ENCODE data around the gene GNAT2.

Gene GNAT2

DNA sequence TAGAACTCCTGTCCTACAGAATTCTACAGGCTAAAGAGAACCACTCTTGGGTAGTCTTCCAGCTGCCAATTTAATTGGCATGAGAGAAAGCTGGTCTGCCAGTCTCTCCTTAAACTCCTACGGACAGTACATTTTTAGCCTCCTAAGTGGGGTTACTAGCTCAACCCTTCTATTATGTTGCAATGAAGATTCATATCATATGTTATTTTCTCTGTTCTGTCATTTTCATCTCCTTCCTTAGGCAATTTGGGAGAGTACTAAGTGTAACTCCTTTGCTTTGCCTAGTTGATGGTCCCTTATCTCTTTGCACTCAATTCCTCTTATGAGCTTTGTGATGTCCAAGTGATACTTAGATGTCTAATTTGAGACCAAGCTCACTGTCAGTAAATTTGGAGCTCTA, 14.0 kb downstream of the GNAT2 start:
- Histone ChIP-seq H3K27me3 (ENCODE audit: insufficient read depth, low read length) (no peaks in the 10 kb centered on the region), H3K4me2 (ENCODE audit: low read length) (no peak overlapping the region), H3K36me3 (ENCODE audit: insufficient read depth, low read length) (no peaks in the 10 kb centered on the region), H3F3A (ENCODE audit: insufficient read depth, low read length) (no peaks in the 10 kb centered on the region), H4K20me1 (ENCODE audit: insufficient read depth, low read length) (no peaks in the 10 kb centered on the region), H3K9me3 (ENCODE audit: low read length) (no peaks in the 10 kb centered on the region), H3K9me2 (ENCODE audit: low read depth, low read length) (no peaks in the 10 kb centered on the region), H2AFZ (ENCODE audit: low read length) (no peak overlapping the region), H3K4me1 (ENCODE audit: insufficient read depth, low read length, severe bottlenecking) (no peaks in the 10 kb centered on the region), H3K79me2 (ENCODE audit: insufficient read depth, low read length) (no peaks in the 10 kb centered on the region), H3K27ac (ENCODE audit: low read depth, low read length, poor library complexity, severe bottlenecking) (no peak overlapping the region), H3K4me3 (ENCODE audit: low read depth, low read length, poor library complexity, severe bottlenecking) (no peak overlapping the region), H3K9ac (ENCODE audit: low read length) (no peak overlapping the region)
- TF ChIP-seq, protein P1, sequence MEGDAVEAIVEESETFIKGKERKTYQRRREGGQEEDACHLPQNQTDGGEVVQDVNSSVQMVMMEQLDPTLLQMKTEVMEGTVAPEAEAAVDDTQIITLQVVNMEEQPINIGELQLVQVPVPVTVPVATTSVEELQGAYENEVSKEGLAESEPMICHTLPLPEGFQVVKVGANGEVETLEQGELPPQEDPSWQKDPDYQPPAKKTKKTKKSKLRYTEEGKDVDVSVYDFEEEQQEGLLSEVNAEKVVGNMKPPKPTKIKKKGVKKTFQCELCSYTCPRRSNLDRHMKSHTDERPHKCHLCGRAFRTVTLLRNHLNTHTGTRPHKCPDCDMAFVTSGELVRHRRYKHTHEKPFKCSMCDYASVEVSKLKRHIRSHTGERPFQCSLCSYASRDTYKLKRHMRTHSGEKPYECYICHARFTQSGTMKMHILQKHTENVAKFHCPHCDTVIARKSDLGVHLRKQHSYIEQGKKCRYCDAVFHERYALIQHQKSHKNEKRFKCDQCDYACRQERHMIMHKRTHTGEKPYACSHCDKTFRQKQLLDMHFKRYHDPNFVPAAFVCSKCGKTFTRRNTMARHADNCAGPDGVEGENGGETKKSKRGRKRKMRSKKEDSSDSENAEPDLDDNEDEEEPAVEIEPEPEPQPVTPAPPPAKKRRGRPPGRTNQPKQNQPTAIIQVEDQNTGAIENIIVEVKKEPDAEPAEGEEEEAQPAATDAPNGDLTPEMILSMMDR (IDR thresholded peaks at IDR 0.05; ENCODE audit: low read length), result no peak
- TF ChIP-seq EZH2 (IDR thresholded peaks at IDR 0.05; ENCODE audit: borderline replicate concordance, low read length), result no peak

DNA sequence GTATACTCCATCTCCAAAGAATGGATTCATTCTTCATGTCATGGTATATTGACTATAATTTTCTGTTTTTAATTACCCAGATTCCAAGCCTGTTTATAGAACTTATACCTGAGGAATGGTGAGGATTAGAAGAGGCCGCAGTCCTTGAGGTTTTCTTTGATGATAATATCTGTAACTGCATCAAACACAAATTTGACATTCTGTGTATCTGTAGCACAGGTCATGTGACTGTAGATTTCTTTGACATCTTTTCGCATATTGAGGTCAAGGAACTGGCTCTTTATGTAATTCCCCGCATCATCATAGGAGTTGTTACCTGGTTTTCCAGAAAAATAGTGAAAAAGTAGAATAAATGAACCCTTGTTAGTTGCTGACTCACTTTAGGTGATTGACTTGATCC, 16.2 kb downstream of the GNAT2 start:
- Histone ChIP-seq H3K36me3 (ENCODE audit: insufficient read depth, low read length) (no peaks in the 10 kb centered on the region), H3K9me3 (ENCODE audit: low read length) (no peaks in the 10 kb centered on the region), H3K4me3 (ENCODE audit: low read depth, low read length, poor library complexity, severe bottlenecking) (no peak overlapping the region), H4K20me1 (ENCODE audit: insufficient read depth, low read length) (no peaks in the 10 kb centered on the region), H3F3A (ENCODE audit: insufficient read depth, low read length) (no peaks in the 10 kb centered on the region), H3K4me1 (ENCODE audit: insufficient read depth, low read length, severe bottlenecking) (no peaks in the 10 kb centered on the region), H3K4me2 (ENCODE audit: low read length) (no peak overlapping the region), H2AFZ (ENCODE audit: low read length) (no peak overlapping the region), H3K27ac (ENCODE audit: low read depth, low read length, poor library complexity, severe bottlenecking) (no peak overlapping the region), H3K9ac (ENCODE audit: low read length) (no peak overlapping the region), H3K79me2 (ENCODE audit: insufficient read depth, low read length) (no peaks in the 10 kb centered on the region), H3K27me3 (ENCODE audit: insufficient read depth, low read length) (no peaks in the 10 kb centered on the region), H3K9me2 (ENCODE audit: low read depth, low read length) (no peaks in the 10 kb centered on the region)
- no peak for TF ChIP-seq EZH2 (IDR thresholded peaks at IDR 0.05; ENCODE audit: borderline replicate concordance, low read length)
- TF ChIP-seq, protein P1 (IDR thresholded peaks at IDR 0.05; ENCODE audit: low read length), result no peak

DNA sequence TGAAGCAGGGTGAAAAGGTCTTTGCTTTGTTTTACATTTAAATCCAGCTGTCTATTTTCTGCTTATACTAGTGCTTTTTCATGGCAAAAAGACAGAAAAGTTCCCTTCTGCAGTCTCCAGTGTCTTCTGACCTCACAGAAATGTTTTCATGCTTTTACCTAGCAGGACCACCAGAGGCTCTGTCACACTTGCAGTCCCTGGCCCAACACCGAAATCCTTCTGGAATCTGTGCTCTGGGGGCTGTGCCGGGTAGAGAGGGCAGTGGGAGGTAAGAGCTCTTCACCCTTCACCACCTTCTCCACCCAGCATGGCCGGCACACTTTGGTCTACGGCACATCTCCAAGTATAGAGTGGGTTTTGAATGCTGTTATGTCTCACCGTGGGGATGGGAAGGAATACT, 20.8 kb downstream of the GNAT2 start:
- H3K4me2 ChIP-seq (ENCODE audit: low read length), result no peak overlapping the region
- H3K4me1 ChIP-seq (ENCODE audit: insufficient read depth, low read length, severe bottlenecking), result no peaks in the 10 kb centered on the region
- H4K20me1 ChIP-seq (ENCODE audit: insufficient read depth, low read length), result no peaks in the 10 kb centered on the region
- H3K36me3 ChIP-seq (ENCODE audit: insufficient read depth, low read length), result peaks cover 19% of the 10 kb centered on the region; the same call in 1 of the 2 replicates
- H3K9me3 ChIP-seq (ENCODE audit: low read length), result no peaks in the 10 kb centered on the region
- H3K4me3 ChIP-seq (ENCODE audit: low read depth, low read length, poor library complexity, severe bottlenecking), result no peak overlapping the region
- H3K27ac ChIP-seq (ENCODE audit: low read depth, low read length, poor library complexity, severe bottlenecking), result no peak overlapping the region
- H3K9me2 ChIP-seq (ENCODE audit: low read depth, low read length), result no peaks in the 10 kb centered on the region
- no peak overlapping the region for H3K9ac ChIP-seq (ENCODE audit: low read length)
- H3K79me2 ChIP-seq (ENCODE audit: insufficient read depth, low read length), result no peaks in the 10 kb centered on the region
- H3K27me3 ChIP-seq (ENCODE audit: insufficient read depth, low read length), result no peaks in the 10 kb centered on the region
- H3F3A ChIP-seq (ENCODE audit: insufficient read depth, low read length), result no peaks in the 10 kb centered on the region
- no peak overlapping the region for H2AFZ ChIP-seq (ENCODE audit: low read length)
- TF ChIP-seq EZH2 (IDR thresholded peaks at IDR 0.05; ENCODE audit: borderline replicate concordance, low read length), result no peak
- TF ChIP-seq, protein P1 (IDR thresholded peaks at IDR 0.05; ENCODE audit: low read length), result no peak
